ENCODE results near the gene UFC1. TPM values are rescaled to one million over a fixed set of nuclear protein-coding genes. Genes with fewer than 3 reads are reported as not detected.

The UFC1 gene
- total and polyA plus RNA-seq, 9 donors: 63.2 to 209 (median 107) TPM

GRCh38 chr1:161201836-161202712, 48.3 kb downstream of the UFC1 start, which contains the start of gene NDUFS2:
NDUFS2 (plus strand) TSS chr1:161202367; CDS start chr1:161202386, 19 bp downstream.
- TF ChIP-seq EP300 (IDR thresholded peaks at IDR 0.05) (no peak), POLR2A (IDR thresholded peaks at IDR 0.05) (peak; percentile 80), CTCF (IDR thresholded peaks at IDR 0.05) (peak in 1 of 3 donors; percentile 10)
- H3K27ac ChIP-seq: peak within 1 kb of the TSS; percentile 96
- H3K27me3 ChIP-seq: no peaks in the 10 kb centered on the region
- peak; percentile 96 to 99 (median 98) for DNase-seq
- H3K4me1 ChIP-seq (ENCODE audit: insufficient read depth): peaks cover 46% of the 10 kb centered on the region
- H3K36me3 ChIP-seq: no peaks in the 10 kb centered on the region
- peak within 1 kb of the TSS; percentile 79 for H3K4me3 ChIP-seq
- intact Hi-C loops (cut with DNase I): no loop called here
- H3K9me3 ChIP-seq: no peaks in the 10 kb centered on the region
- 0 to 3% (median 1%) methylated on average over 51 to 53 of the region's 53 CpGs for WGBS, 3 donors

- Histone ChIP-seq H3K27ac (peak overlapping the region; percentile 77 to 90), H3K27me3 (no peaks in the 10 kb centered on the region), H3K36me3 (no peaks in the 10 kb centered on the region), H3K9me3 (no peaks in the 10 kb centered on the region), H3K4me3 (no peak overlapping the region), H3K4me1 (ENCODE audit: insufficient read depth) (peaks cover 16% of the 10 kb centered on the region)
- 44 to 50% (median 50%) methylated on average over 12 of the region's 12 CpGs for WGBS, 3 donors
- TF ChIP-seq EP300 (IDR thresholded peaks at IDR 0.05): peak; percentile 3
- no peak for TF ChIP-seq POLR2A (IDR thresholded peaks at IDR 0.05)
- no peak for TF ChIP-seq CTCF (IDR thresholded peaks at IDR 0.05)
- peak; percentile 60 to 80 (median 70) for DNase-seq
- intact Hi-C loops (cut with DNase I): no loop called here
Measured at GRCh38 chr1:161206411-161207140, 52.8 kb downstream of the UFC1 start.

- H3K36me3 ChIP-seq: no peaks in the 10 kb centered on the region
- 13 to 30% (median 18%) methylated on average over 8 of the region's 8 CpGs for WGBS, 3 donors
- intact Hi-C loops (cut with DNase I): no loop called here
- H3K9me3 ChIP-seq: no peaks in the 10 kb centered on the region
- peak; percentile 69 to 90 (median 75) for DNase-seq
- no peaks in the 10 kb centered on the region for H3K27me3 ChIP-seq
- TF ChIP-seq POLR2A (IDR thresholded peaks at IDR 0.05) (peak; percentile 80), EP300 (IDR thresholded peaks at IDR 0.05) (peak; percentile 99), CTCF (IDR thresholded peaks at IDR 0.05) (no peak)
- peak overlapping the region; percentile 74 to 90 for H3K27ac ChIP-seq
- H3K4me3 ChIP-seq: no peak overlapping the region
- peaks cover 16% of the 10 kb centered on the region for H3K4me1 ChIP-seq (ENCODE audit: insufficient read depth)
Measured at GRCh38 chr1:161207173-161207572, 53.4 kb downstream of the UFC1 start.

Small RNA genes within 50 kb of the gene (small RNA-seq; reads per million reads assigned to genes)
- not detected for gene RF01225

Other genes starting within 250 kb of the UFC1 start
- 1 to 10 TPM in 6 of 7 donors, under 1 TPM in 1; 0.53 to 7.2 (median 2.1) TPM for gene ITLN2, start 199.2 kb upstream of the UFC1 start, total RNA-seq
- 1 to 10 TPM; 3.4 to 7.6 TPM for gene ITLN2, start 199.2 kb upstream of the UFC1 start, polyA plus RNA-seq
- 10 to 100 TPM; 14.8 to 62.7 (median 34.9) TPM for gene F11R, start 132.8 kb upstream of the UFC1 start, total RNA-seq
- 10 to 100 TPM; 26.1 to 68.5 TPM for gene F11R, start 132.8 kb upstream of the UFC1 start, polyA plus RNA-seq
- 100 to 1,000 TPM in 1 of 7 donors, 10 to 100 TPM in 6; 32.6 to 200 (median 50.3) TPM for gene TSTD1, start 115.0 kb upstream of the UFC1 start, total RNA-seq
- gene TSTD1, start 115.0 kb upstream of the UFC1 start, polyA plus RNA-seq: 100 to 1,000 TPM in 1 of 2 donors, 10 to 100 TPM in 1; 13.6 to 107 TPM
- gene USF1, start 108.0 kb upstream of the UFC1 start, total RNA-seq: 10 to 100 TPM; 28.1 to 49.6 (median 44.0) TPM
- 10 to 100 TPM; 38.8 to 54.8 TPM for gene USF1, start 108.0 kb upstream of the UFC1 start, polyA plus RNA-seq
- 1 to 10 TPM; 1.7 to 6.3 (median 2.8) TPM for gene ARHGAP30, start 84.1 kb upstream of the UFC1 start, total RNA-seq
- 1 to 10 TPM; 1.6 to 9.3 TPM for gene ARHGAP30, start 84.1 kb upstream of the UFC1 start, polyA plus RNA-seq
- 1 to 10 TPM in 1 of 7 donors, under 1 TPM in 4, not detected in 2; 0.15 to 4.4 (median 0.26) TPM for gene NECTIN4, start 64.4 kb upstream of the UFC1 start, total RNA-seq
- under 1 TPM in 1 of 2 donors, not detected in 1; 0.07 TPM for gene NECTIN4, start 64.4 kb upstream of the UFC1 start, polyA plus RNA-seq
- 10 to 100 TPM in 2 of 7 donors, 1 to 10 TPM in 5; 5.5 to 23.3 (median 7.5) TPM for gene KLHDC9, start 55.6 kb upstream of the UFC1 start, total RNA-seq
- 1 to 10 TPM; 7.1 to 7.3 TPM for gene KLHDC9, start 55.6 kb upstream of the UFC1 start, polyA plus RNA-seq
- gene PFDN2, start 35.9 kb upstream of the UFC1 start, total RNA-seq: 10 to 100 TPM; 18.1 to 54.0 (median 46.9) TPM
- 10 to 100 TPM; 66.6 to 94.4 TPM for gene PFDN2, start 35.9 kb upstream of the UFC1 start, polyA plus RNA-seq
- 10 to 100 TPM; 25.4 to 37.1 (median 33.7) TPM for gene NIT1, start 35.9 kb upstream of the UFC1 start, total RNA-seq
- gene NIT1, start 35.9 kb upstream of the UFC1 start, polyA plus RNA-seq: 10 to 100 TPM; 36.7 to 37.5 TPM
- 10 to 100 TPM; 19.0 to 40.2 (median 38.1) TPM for gene DEDD, start 21.3 kb upstream of the UFC1 start, total RNA-seq
- 10 to 100 TPM; 35.2 to 53.9 TPM for gene DEDD, start 21.3 kb upstream of the UFC1 start, polyA plus RNA-seq
- 10 to 100 TPM; 16.7 to 41.9 (median 38.5) TPM for gene USP21, start 5.5 kb downstream of the UFC1 start, total RNA-seq
- 10 to 100 TPM; 29.2 to 32.0 TPM for gene USP21, start 5.5 kb downstream of the UFC1 start, polyA plus RNA-seq
- 10 to 100 TPM; 20.1 to 37.9 (median 24.2) TPM for gene PPOX, start 12.4 kb downstream of the UFC1 start, total RNA-seq
- gene PPOX, start 12.4 kb downstream of the UFC1 start, polyA plus RNA-seq: 10 to 100 TPM; 21.1 to 29.6 TPM
- gene B4GALT3, start 23.5 kb downstream of the UFC1 start, total RNA-seq: 10 to 100 TPM; 23.1 to 40.6 (median 28.8) TPM
- gene B4GALT3, start 23.5 kb downstream of the UFC1 start, polyA plus RNA-seq: 10 to 100 TPM; 24.2 to 44.0 TPM
- 100 to 1,000 TPM in 4 of 7 donors, 10 to 100 TPM in 3; 40.7 to 437 (median 103) TPM for gene ADAMTS4, start 45.1 kb downstream of the UFC1 start, total RNA-seq
- 10 to 100 TPM in 1 of 2 donors, under 1 TPM in 1; 0.90 to 19.4 TPM for gene ADAMTS4, start 45.1 kb downstream of the UFC1 start, polyA plus RNA-seq
- 100 to 1,000 TPM in 4 of 7 donors, 10 to 100 TPM in 3; 90.7 to 137 (median 105) TPM for gene NDUFS2, start 48.4 kb downstream of the UFC1 start, total RNA-seq
- 100 to 1,000 TPM in 1 of 2 donors, 10 to 100 TPM in 1; 76.2 to 140 TPM for gene NDUFS2, start 48.4 kb downstream of the UFC1 start, polyA plus RNA-seq
- gene FCER1G, start 61.3 kb downstream of the UFC1 start, total RNA-seq: 10 to 100 TPM in 4 of 7 donors, 1 to 10 TPM in 3; 7.1 to 38.0 (median 19.3) TPM
- 100 to 1,000 TPM in 1 of 2 donors, 10 to 100 TPM in 1; 38.3 to 270 TPM for gene FCER1G, start 61.3 kb downstream of the UFC1 start, polyA plus RNA-seq
- gene APOA2, start 69.7 kb downstream of the UFC1 start, total RNA-seq: 1 to 10 TPM in 1 of 7 donors, under 1 TPM in 1, not detected in 5; 0.85 to 4.3 TPM
- gene APOA2, start 69.7 kb downstream of the UFC1 start, polyA plus RNA-seq: not detected
- gene TOMM40L, start 72.1 kb downstream of the UFC1 start, total RNA-seq: 10 to 100 TPM in 1 of 7 donors, 1 to 10 TPM in 6; 2.4 to 15.2 (median 7.5) TPM
- gene TOMM40L, start 72.1 kb downstream of the UFC1 start, polyA plus RNA-seq: 10 to 100 TPM in 1 of 2 donors, 1 to 10 TPM in 1; 3.7 to 10.4 TPM
- not detected for gene NR1I3, start 84.2 kb downstream of the UFC1 start, total RNA-seq
- gene NR1I3, start 84.2 kb downstream of the UFC1 start, polyA plus RNA-seq: not detected
- 10 to 100 TPM in 1 of 7 donors, 1 to 10 TPM in 5, under 1 TPM in 1; 0.69 to 20.2 (median 1.7) TPM for gene PCP4L1, start 104.8 kb downstream of the UFC1 start, total RNA-seq
- gene PCP4L1, start 104.8 kb downstream of the UFC1 start, polyA plus RNA-seq: 1 to 10 TPM; 2.6 to 9.4 TPM
- gene MPZ, start 156.0 kb downstream of the UFC1 start, total RNA-seq: 1 to 10 TPM; 1.4 to 3.8 (median 2.5) TPM
- gene MPZ, start 156.0 kb downstream of the UFC1 start, polyA plus RNA-seq: 1 to 10 TPM; 2.3 to 9.3 TPM
- gene SDHC, start 160.4 kb downstream of the UFC1 start, total RNA-seq: 100 to 1,000 TPM in 5 of 7 donors, 10 to 100 TPM in 2; 12.6 to 149 (median 126) TPM
- gene SDHC, start 160.4 kb downstream of the UFC1 start, polyA plus RNA-seq: 100 to 1,000 TPM; 115 to 327 TPM
- 10 to 100 TPM in 1 of 7 donors, 1 to 10 TPM in 3, not detected in 3; 1.5 to 15.2 (median 2.5) TPM for gene CFAP126, start 213.9 kb downstream of the UFC1 start, total RNA-seq
- gene CFAP126, start 213.9 kb downstream of the UFC1 start, polyA plus RNA-seq: under 1 TPM in 1 of 2 donors, not detected in 1; 0.11 TPM